HG03025 (cell line): ENCODE measurements around the gene KLF7.

Experiments
- ATAC-seq: cut with Tn5 transposase; IDR thresholded peaks from one replicate; pipeline ENCODE4 v1.9.1; 2021; ENCODE audit warnings: mild to moderate bottlenecking, moderate library complexity; ENCODE audit not compliant: unreplicated experiment, low FRiP score

The KLF7 gene

GRCh38 chr2:207165121-207166038 lies at the start of gene KLF7:
Gene KLF7 (minus strand): TSS chr2:207165948. CDS start chr2:207165568, 380 bp downstream.
- no peak for ATAC-seq

GRCh38 chr2:207215308-207215707 lies 49.6 kb upstream of the KLF7 start:
- no peak for ATAC-seq

GRCh38 chr2:207214446-207214845 lies 48.7 kb upstream of the KLF7 start:
- no peak for ATAC-seq

- no peak for ATAC-seq
These were observed 40.3 kb upstream of the KLF7 start for GRCh38 chr2:207206011-207206410.

GRCh38 chr2:207205173-207205957 lies 39.6 kb upstream of the KLF7 start:
- ATAC-seq, result no peak

GRCh38 chr2:207203056-207203455 lies 37.3 kb upstream of the KLF7 start:
- no peak for ATAC-seq

GRCh38 chr2:207202645-207203044 lies 36.9 kb upstream of the KLF7 start:
- no peak for ATAC-seq

- no peak for ATAC-seq
These were observed 35.7 kb upstream of the KLF7 start for GRCh38 chr2:207201416-207201815.

- ATAC-seq, result no peak
These were observed 34.4 kb upstream of the KLF7 start for GRCh38 chr2:207200136-207200535.

GRCh38 chr2:207194028-207194427 lies 28.3 kb upstream of the KLF7 start:
- no peak for ATAC-seq

- no peak for ATAC-seq
These were observed 23.1 kb upstream of the KLF7 start for GRCh38 chr2:207188626-207189419.

GRCh38 chr2:207185372-207185771 lies 19.6 kb upstream of the KLF7 start:
- ATAC-seq, result no peak

- ATAC-seq, result no peak
These were observed 19.0 kb upstream of the KLF7 start for GRCh38 chr2:207184768-207185167.

GRCh38 chr2:207184348-207184747 lies 18.6 kb upstream of the KLF7 start:
- no peak for ATAC-seq

- ATAC-seq, result no peak
These were observed 17.8 kb upstream of the KLF7 start for GRCh38 chr2:207183506-207183905.

- no peak for ATAC-seq
These were observed 17.2 kb upstream of the KLF7 start for GRCh38 chr2:207182911-207183310.

GRCh38 chr2:207181526-207182274 lies 16.0 kb upstream of the KLF7 start:
- no peak for ATAC-seq

GRCh38 chr2:207180741-207181140 lies 15.0 kb upstream of the KLF7 start:
- ATAC-seq, result no peak

- no peak for ATAC-seq
These were observed 10.5 kb upstream of the KLF7 start for GRCh38 chr2:207176247-207176646.

GRCh38 chr2:207173641-207174040 lies 7.9 kb upstream of the KLF7 start:
- ATAC-seq, result no peak
